HCT116 (cell line): ENCODE measurements around the gene KDM2B. TPM values are rescaled to one million over a fixed set of nuclear protein-coding genes. Genes with fewer than 3 reads are reported as not detected.
A peak's percentile ranks its signal among the peaks of the same experiment; 100 is the strongest.

Experiments used
- ATAC-seq: fragments of 200-7000 bp; cut with Tn5 transposase; 2 replicates; pipeline ENCODE4 v1.9.1; 2020; ENCODE audit warnings: mild to moderate bottlenecking, moderate library complexity
- BruUV-seq: library from RNA; stranded (reverse); fragments of 400-500 nt; replicated peaks from 2 replicates; lab custom pipeline; 2021; lab: Mats Ljungman, UMichigan
- CTCF ChIA-PET: fragments of 300-600 bp; sonication (Branson Sonifier 250); formaldehyde crosslinking; loops from one replicate; lab custom pipeline; 2021; ENCODE audit warnings: antibody characterized with exemption; lab: Charles Lee
- POLR2A ChIA-PET: fragments of 300-600, 350-600 bp; sonication (Branson Sonifier 250); formaldehyde crosslinking; loops from one replicate; lab custom pipeline; 2021; ENCODE audit warnings: antibody characterized with exemption; lab: Charles Lee
- RAD21 ChIA-PET, 2 experiments: fragments of 300-600 bp; sonication (Branson Sonifier 250); formaldehyde crosslinking; loops; one replicate each; lab custom pipeline; 2023; ENCODE audit warnings: low total read pairs in 2 of 2; ENCODE audit not compliant: uncharacterized antibody in 2 of 2, unreplicated experiment in 2 of 2, low non-redundant PET in 1 of 2; lab: Charles Lee
- DNase-seq: peaks from one replicate; pipeline ENCODE4 v3.0.0-alpha.2; 2010; ENCODE audit warnings: low read depth, low spot score
- H2AFZ ChIP-seq: fragments of 200-600 bp; shearing (Covaris generic), sonication (generic); 2 replicates; pipeline ENCODE4 v1.6.1; 2017; ENCODE audit warnings: low read depth, mixed run types, mixed read lengths, antibody characterized with exemption, low read length; ENCODE audit not compliant: poor library complexity, severe bottlenecking
- H3K27ac ChIP-seq: 2 replicates; pipeline ENCODE4 v1.5.1; 2012; ENCODE audit warnings: low read depth, low read length
- H3K27me3 ChIP-seq: fragments of 200-600 bp; sonication (generic); 2 replicates; pipeline ENCODE4 v1.6.1; 2016; ENCODE audit warnings: mixed run types, low read length, mixed read lengths; ENCODE audit not compliant: insufficient read depth
- H3K36me3 ChIP-seq, 2 experiments: fragments of 200-500 bp in 1 of 2; fragments of 200-600 bp in 1 of 2; sonication (Bioruptor generic) in 1 of 2; sonication (generic) in 1 of 2; 2 replicates each; pipeline versions ENCODE4 v1.5.1 to v1.6.1; 2014 to 2016; ENCODE audit warnings: low read length in 2 of 2, inconsistent platforms in 1 of 2, mixed read lengths in 1 of 2, mixed run types in 1 of 2; ENCODE audit not compliant: insufficient read depth in 2 of 2, control insufficient read depth in 1 of 2
- H3K4me1 ChIP-seq, 2 experiments: fragments of 200-600 bp in 1 of 2; sonication (generic) in 1 of 2; 2 replicates each; pipeline versions ENCODE4 v1.5.1 to v1.6.1; 2012 to 2017; ENCODE audit warnings: low read length in 2 of 2, inconsistent platforms in 1 of 2, mild to moderate bottlenecking in 1 of 2, mixed read lengths in 1 of 2, mixed run types in 1 of 2, moderate library complexity in 1 of 2; ENCODE audit not compliant: insufficient read depth in 2 of 2, control insufficient read depth in 1 of 2
- H3K4me2 ChIP-seq: fragments of 200-600 bp; sonication (generic); 2 replicates; pipeline ENCODE4 v1.6.1; 2017; ENCODE audit warnings: mixed run types, low read length, mixed read lengths
- H3K4me3 ChIP-seq, 2 experiments: fragments of 200-600 bp in 1 of 2; sonication (generic) in 1 of 2; replicated peaks in 1 of 2; 2 replicates each; pipeline ENCODE4 v1.5.1; 2011 to 2016; ENCODE audit warnings: low read length in 2 of 2, control low read depth in 1 of 2, low read depth in 1 of 2, mild to moderate bottlenecking in 1 of 2, mixed read lengths in 1 of 2, mixed run types in 1 of 2
- H3K79me2 ChIP-seq: fragments of 200-600 bp; sonication (generic); 2 replicates; pipeline ENCODE4 v1.6.1; 2017; ENCODE audit warnings: mild to moderate bottlenecking, mixed run types, low read length, moderate library complexity, mixed read lengths; ENCODE audit not compliant: insufficient read depth
- H3K9ac ChIP-seq: fragments of 200-600 bp; sonication (generic); 2 replicates; pipeline ENCODE4 v1.6.1; 2016; ENCODE audit warnings: low read length, mixed read lengths
- H3K9me2 ChIP-seq: fragments of 200-600 bp; sonication (generic), shearing (Covaris generic); 2 replicates; pipeline ENCODE4 v1.6.1; 2017; ENCODE audit warnings: mixed run types, mild to moderate bottlenecking, moderate library complexity; ENCODE audit not compliant: insufficient read depth
- H3K9me3 ChIP-seq, 2 experiments: fragments of 200-500 bp in 1 of 2; fragments of 200-600 bp in 1 of 2; sonication (Bioruptor generic) in 1 of 2; sonication (generic) in 1 of 2; 2 replicates each; pipeline ENCODE4 v1.6.1; 2014 to 2017; ENCODE audit warnings: low read length in 2 of 2, mixed read lengths in 2 of 2, inconsistent platforms in 1 of 2, low read depth in 1 of 2, mild to moderate bottlenecking in 1 of 2, mixed run types in 1 of 2, moderate library complexity in 1 of 2; ENCODE audit not compliant: control insufficient read depth in 1 of 2, insufficient read depth in 1 of 2
- H4K20me1 ChIP-seq: fragments of 200-600 bp; sonication (generic), shearing (Covaris generic); 2 replicates; pipeline ENCODE4 v1.6.1; 2017; ENCODE audit warnings: mixed run types, mild to moderate bottlenecking, moderate library complexity; ENCODE audit not compliant: insufficient read depth
- CBX3 ChIP-seq: IDR thresholded peaks from 2 replicates; pipeline ENCODE4 v1.6.1; 2012; ENCODE audit warnings: low read depth
- CEBPB ChIP-seq: IDR thresholded peaks from 2 replicates; pipeline ENCODE4 v1.6.1; 2012; ENCODE audit warnings: low read depth
- CTCF ChIP-seq, 3 experiments: fragments of 200-600 bp in 1 of 3; sonication (generic) in 1 of 3; IDR thresholded peaks in 2 of 3; conservative IDR thresholded peaks in 1 of 3; 2 replicates each; pipeline ENCODE4 v1.5.1; 2012 to 2017; ENCODE audit warnings: low read depth in 2 of 3, low read length in 2 of 3, antibody characterized with exemption in 1 of 3, borderline replicate concordance in 1 of 3, control low read depth in 1 of 3, mild to moderate bottlenecking in 1 of 3, mixed read lengths in 1 of 3, mixed run types in 1 of 3, moderate library complexity in 1 of 3; ENCODE audit not compliant: insufficient read depth in 1 of 3
- EZH2 ChIP-seq: fragments of 200-600 bp; sonication (generic); IDR thresholded peaks from 2 replicates; pipeline ENCODE4 v1.6.1; 2017; ENCODE audit warnings: antibody characterized with exemption, mixed run types
- EZH2phosphoT487 ChIP-seq: fragments of 200-600 bp; IDR thresholded peaks from 2 replicates; pipeline ENCODE4 v1.6.1; 2018; ENCODE audit warnings: antibody characterized with exemption, borderline replicate concordance
- MAX ChIP-seq: IDR thresholded peaks from 2 replicates; pipeline ENCODE4 v1.6.1; 2012
- POLR2A ChIP-seq: IDR thresholded peaks from 2 replicates; pipeline ENCODE4 v1.7.0; 2011; ENCODE audit warnings: borderline replicate concordance; ENCODE audit not compliant: insufficient read depth, insufficient read length; ENCODE audit errors: extremely low read depth
- POLR2AphosphoS5 ChIP-seq: IDR thresholded peaks from 2 replicates; pipeline ENCODE4 v1.6.1; 2011; ENCODE audit warnings: mild to moderate bottlenecking, low read depth, low read length, moderate library complexity
- RAD21 ChIP-seq: IDR thresholded peaks from 2 replicates; pipeline ENCODE4 v1.6.1; 2012; ENCODE audit warnings: low read depth, mild to moderate bottlenecking
- SIN3A ChIP-seq: IDR thresholded peaks from 2 replicates; pipeline ENCODE4 v1.6.1; 2012; ENCODE audit warnings: low read depth
- SP1 ChIP-seq: IDR thresholded peaks from 2 replicates; pipeline ENCODE4 v1.6.1; 2012; ENCODE audit warnings: low read depth
- TCF7L2 ChIP-seq: IDR thresholded peaks from 2 replicates; pipeline ENCODE4 v1.7.0; 2011; ENCODE audit warnings: borderline replicate concordance, inconsistent platforms; ENCODE audit not compliant: insufficient read depth, insufficient read length; ENCODE audit errors: extremely low read depth
- ZFX ChIP-seq: fragments of 450-650 bp; IDR thresholded peaks from 2 replicates; pipeline ENCODE4 v1.6.1; 2017
- intact Hi-C: fragments of 100-400 bp; cut with micrococcal nuclease; formaldehyde crosslinking; loops from 2 replicates; pipeline ENCODE4 v1.10.0; 2022
- total RNA-seq: library from RNA; stranded (reverse); gene quantifications from one replicate; pipeline ENCODE4 v1.2.1, GENCODE V29; 2021; ENCODE audit not compliant: unreplicated experiment

Gene KDM2B
- total RNA-seq, 1 experiment from 2014 or later: 36.7 TPM

- no peak overlapping the region for H3K27ac ChIP-seq
- no peak overlapping the region for H2AFZ ChIP-seq
- no peaks in the 10 kb centered on the region for H4K20me1 ChIP-seq
- H3K79me2 ChIP-seq: no peaks in the 10 kb centered on the region
- no peaks in the 10 kb centered on the region for H3K9me2 ChIP-seq
- intact Hi-C loops: no loop called here
- ChIA-PET CTCF (no interaction called here), POLR2A (no interaction called here), RAD21 (no interaction called here)
- H3K9me3 ChIP-seq: no peaks in the 10 kb centered on the region
- peaks cover 0 to 11% of the 10 kb centered on the region in 2 experiments; a peak in 2 of 4 replicates for H3K4me1 ChIP-seq
- no peaks in the 10 kb centered on the region for H3K36me3 ChIP-seq
- no peak overlapping the region for H3K4me3 ChIP-seq
- peak overlapping the region; percentile 31; the same call in 1 of the 2 replicates for H3K4me2 ChIP-seq
- H3K9ac ChIP-seq: no peak overlapping the region
- H3K27me3 ChIP-seq: no peaks in the 10 kb centered on the region
- TF ChIP-seq MAX (no peak), RAD21 (no peak)
- ATAC-seq (no peak), DNase-seq (no peak)
- no TSS peak for BruUV-seq
These were observed 60.7 kb downstream of the KDM2B start for GRCh38 chr12:121520119-121520518.

DNA sequence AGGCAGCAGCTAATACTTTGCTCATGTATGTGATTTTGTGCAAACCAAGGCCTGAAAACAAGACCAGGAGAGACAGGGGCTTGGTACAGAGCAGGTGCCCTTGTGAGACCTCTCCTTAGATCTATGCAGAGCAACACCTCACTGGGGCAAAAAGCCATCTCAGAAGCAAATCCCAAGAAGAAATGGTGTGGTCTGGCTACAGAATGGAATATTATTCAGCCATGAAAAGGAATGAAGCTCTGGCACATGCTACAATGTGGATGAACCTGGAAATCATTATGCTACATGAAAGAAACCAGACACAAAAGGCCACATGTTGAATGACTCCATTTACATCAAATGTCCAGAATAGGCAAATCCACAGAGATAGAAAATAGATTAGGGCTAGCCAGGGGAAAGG, 61.6 kb downstream of the KDM2B start:
- no peaks in the 10 kb centered on the region for H4K20me1 ChIP-seq
- no peak overlapping the region for H3K4me2 ChIP-seq
- BruUV-seq: no TSS peak
- TF ChIP-seq MAX (no peak), ZFX (no peak), SIN3A (no peak), EZH2 (no peak), TCF7L2 (no peak), EZH2phosphoT487 (no peak), POLR2AphosphoS5 (no peak), CEBPB (no peak), SP1 (no peak), RAD21 (no peak), CTCF (IDR thresholded peaks at IDR 0.05 in 2 of 3, conservative IDR thresholded peaks at IDR 0.05 in 1 of 3; ENCODE audit: borderline replicate concordance in 1 of 3, insufficient read depth in 1 of 3, low read depth in 2 of 3, low read length in 2 of 3) (no peak), CBX3 (no peak), POLR2A (no peak)
- no peaks in the 10 kb centered on the region for H3K79me2 ChIP-seq
- H2AFZ ChIP-seq: no peak overlapping the region
- intact Hi-C loops: no loop called here
- no peak overlapping the region for H3K27ac ChIP-seq
- H3K36me3 ChIP-seq: no peaks in the 10 kb centered on the region
- DNase-seq (no peak), ATAC-seq (no peak)
- ChIA-PET POLR2A (no interaction called here), CTCF (no interaction called here), RAD21 (no interaction called here)
- no peaks in the 10 kb centered on the region for H3K9me3 ChIP-seq
- no peak overlapping the region for H3K9ac ChIP-seq
- H3K4me1 ChIP-seq: peaks cover 2 to 14% of the 10 kb centered on the region in 2 experiments; a peak in 3 of 4 replicates
- no peaks in the 10 kb centered on the region for H3K9me2 ChIP-seq
- H3K4me3 ChIP-seq: no peak overlapping the region
- no peaks in the 10 kb centered on the region for H3K27me3 ChIP-seq
